GM19023 (cell line): ENCODE results near the gene AGBL1.
"Not testable (repeated sequence)": the region's sequence is repeated elsewhere in the genome, so short reads cannot be mapped to it uniquely, and the experiment has no call there.

Experiments used
- ATAC-seq: cut with Tn5 transposase; IDR thresholded peaks from one replicate; pipeline ENCODE4 v1.9.1; 2021; ENCODE audit warnings: mild to moderate bottlenecking, moderate library complexity; ENCODE audit not compliant: unreplicated experiment

The AGBL1 gene

DNA sequence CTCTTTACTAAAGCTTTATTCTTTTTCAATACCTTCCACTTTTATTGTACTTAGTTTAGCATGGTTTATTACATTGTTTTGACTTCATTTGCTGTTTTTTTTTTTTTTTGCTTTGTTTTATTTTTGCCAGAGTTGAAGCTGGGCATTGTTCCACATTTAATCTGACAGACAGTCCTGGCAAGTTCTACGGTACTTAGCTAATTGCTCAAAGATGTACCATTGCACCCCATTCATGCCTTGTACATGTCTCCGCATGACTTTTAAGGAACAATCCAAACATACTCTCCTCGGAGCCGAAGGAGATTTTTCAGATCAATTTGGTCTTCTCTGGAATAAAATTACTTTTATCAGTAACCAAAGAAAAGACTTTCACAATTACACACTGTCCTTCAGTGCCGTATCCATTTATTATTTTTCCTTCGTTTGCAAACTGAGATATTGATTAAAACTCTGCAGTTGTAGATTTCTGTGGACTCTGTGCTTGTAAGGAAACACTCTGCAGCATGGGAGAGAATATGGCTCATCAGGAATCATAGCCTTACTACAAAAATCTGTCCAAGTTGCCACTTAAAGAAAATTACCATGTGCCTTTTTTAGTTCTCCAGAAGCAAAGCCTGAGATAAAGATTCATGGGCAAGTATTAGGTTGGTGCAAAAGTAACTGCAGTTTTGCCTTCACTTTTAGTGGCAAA lies 952.0 kb downstream of the AGBL1 start:
- ATAC-seq: no peak

DNA sequence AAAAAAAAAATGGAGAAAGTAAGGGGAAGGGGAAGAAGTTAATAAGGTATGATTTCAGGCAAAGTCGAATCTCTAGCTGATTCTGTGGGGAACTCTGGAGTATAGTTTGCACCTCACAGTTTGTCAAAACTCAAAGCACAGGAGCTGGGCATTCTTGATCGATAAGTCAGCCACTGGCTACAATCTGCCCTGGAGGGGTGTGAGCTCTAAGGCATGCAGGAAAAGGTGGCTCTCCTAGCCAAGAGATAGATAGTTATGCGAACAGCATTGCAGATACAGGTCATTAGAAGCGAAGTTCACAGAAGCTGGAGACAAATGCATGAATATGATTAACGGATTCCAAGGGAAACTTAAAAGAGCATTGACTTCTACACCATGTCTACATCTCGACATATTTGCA lies 952.6 kb downstream of the AGBL1 start:
- ATAC-seq: no peak

GRCh38 chr15:87033056-87033455 lies 953.4 kb downstream of the AGBL1 start:
- ATAC-seq: no peak

GRCh38 chr15:87034886-87035285 lies 955.2 kb downstream of the AGBL1 start:
- ATAC-seq: no peak

DNA sequence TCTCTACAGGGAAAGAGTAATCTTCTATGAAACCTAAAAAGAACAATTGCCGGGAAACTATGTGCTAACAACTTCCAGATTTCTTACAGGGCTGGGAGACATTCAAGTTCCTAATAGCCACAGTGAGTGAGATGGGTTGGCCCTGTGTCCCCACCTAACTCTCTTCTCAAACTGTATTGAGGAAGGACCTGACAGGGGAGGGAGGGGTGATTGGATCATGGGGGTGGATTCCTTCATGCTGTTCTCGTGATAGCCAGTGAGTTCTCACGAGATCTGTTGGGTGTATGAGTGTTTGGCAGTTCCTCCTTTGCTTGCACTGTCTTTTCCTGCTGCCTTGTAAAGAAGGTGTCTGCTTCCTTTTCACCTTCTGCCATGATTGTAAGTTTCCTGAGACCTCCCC lies 958.7 kb downstream of the AGBL1 start:
- ATAC-seq: no peak

- ATAC-seq: not testable (repeated sequence)
These were observed 962.9 kb downstream of the AGBL1 start for GRCh38 chr15:87042619-87043018.

DNA sequence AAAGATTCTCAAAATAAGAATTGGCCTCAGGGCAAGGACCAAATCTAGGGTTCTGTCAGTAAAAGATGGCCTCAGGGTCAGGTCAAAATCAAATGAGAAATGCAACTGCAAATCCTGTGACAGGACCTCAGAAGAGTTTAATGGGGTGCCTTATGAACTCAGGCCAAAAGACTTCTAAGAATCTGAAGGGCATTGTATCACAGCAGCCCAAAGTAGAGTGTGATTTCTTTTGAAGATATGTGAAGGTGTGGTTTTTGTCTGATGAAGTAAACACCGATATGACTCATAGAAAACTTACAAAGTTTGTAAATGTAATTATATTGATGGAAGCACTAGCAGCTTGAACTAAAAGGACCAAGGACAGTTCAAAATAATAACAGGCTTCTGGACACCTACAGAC lies 966.1 kb downstream of the AGBL1 start:
- ATAC-seq: no peak

GRCh38 chr15:87047203-87047965 lies 967.7 kb downstream of the AGBL1 start:
- no peak for ATAC-seq
